HG03039 (cell line): Measurements from ENCODE around the gene MRPS18A.
"Not testable (repeated sequence)": the region's sequence is repeated elsewhere in the genome, so short reads cannot be mapped to it uniquely, and the experiment has no call there.

Source experiments
- ATAC-seq: cut with Tn5 transposase; IDR thresholded peaks from one replicate; pipeline ENCODE4 v1.9.1; 2021; ENCODE audit warnings: mild to moderate bottlenecking, moderate library complexity; ENCODE audit not compliant: unreplicated experiment

Gene MRPS18A

GRCh38 chr6:43717822-43718221, 30.2 kb upstream of the MRPS18A start:
- ATAC-seq = no peak

DNA sequence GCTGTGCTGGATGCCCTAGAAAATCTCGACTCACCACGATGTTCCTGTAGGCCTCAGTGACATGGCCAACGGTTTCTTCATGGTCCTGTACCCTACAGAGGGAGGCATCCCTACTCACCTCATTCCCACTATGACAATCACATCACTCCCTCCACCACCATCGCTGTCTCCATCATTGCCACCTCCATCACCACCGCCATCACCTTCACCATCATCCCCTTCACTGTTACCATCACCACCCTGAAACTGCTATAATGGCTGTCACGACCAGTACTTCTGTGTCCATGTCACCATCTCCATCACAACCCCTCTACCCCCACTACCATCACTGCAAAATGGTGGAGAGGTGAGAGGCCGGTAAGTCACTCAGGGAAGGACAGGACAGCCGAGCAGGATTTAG, 29.8 kb upstream of the MRPS18A start:
- ATAC-seq = no peak

- no peak for ATAC-seq
Observed at GRCh38 chr6:43716099-43716498, 28.5 kb upstream of the MRPS18A start.

GRCh38 chr6:43715056-43715788, 27.6 kb upstream of the MRPS18A start:
- ATAC-seq = peak; percentile 75

DNA sequence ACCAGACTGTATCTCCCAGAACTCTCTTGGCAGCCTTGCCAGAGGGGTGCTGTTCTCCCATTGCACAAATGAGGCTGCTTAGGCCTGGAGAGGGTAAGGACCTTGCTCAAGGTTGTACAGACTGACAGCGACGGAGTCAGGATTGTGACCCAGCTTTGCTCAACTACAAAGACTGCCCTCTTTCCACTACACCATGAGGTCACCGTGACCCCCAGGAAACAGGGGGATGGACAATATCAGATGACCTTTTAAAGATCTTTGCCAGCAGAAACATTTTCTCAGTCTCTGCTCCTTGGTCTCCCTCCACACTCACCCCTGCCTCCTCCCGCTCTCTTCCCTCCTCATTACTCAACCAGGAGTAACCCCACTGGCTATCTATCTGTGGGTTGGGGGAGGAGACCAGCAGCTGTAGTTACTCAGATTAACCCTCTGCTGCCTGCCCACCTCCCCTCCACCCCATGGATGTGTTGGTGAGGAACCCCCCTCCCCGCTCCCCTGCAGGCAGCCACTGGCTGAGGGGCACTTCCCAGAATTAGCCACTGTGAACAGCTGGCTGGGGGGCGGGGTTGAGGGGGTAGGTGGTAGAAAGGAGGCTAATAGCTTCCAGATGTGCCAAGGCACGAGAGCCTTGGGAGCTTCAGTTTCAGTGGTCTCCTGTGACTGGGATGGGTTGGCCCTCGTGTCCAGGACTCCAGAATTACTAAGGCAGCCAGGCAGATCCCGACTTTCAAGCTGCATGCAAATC, 26.9 kb upstream of the MRPS18A start:
- peak; percentile 26 for ATAC-seq

GRCh38 chr6:43713643-43714310, 26.2 kb upstream of the MRPS18A start:
- ATAC-seq = no peak

DNA sequence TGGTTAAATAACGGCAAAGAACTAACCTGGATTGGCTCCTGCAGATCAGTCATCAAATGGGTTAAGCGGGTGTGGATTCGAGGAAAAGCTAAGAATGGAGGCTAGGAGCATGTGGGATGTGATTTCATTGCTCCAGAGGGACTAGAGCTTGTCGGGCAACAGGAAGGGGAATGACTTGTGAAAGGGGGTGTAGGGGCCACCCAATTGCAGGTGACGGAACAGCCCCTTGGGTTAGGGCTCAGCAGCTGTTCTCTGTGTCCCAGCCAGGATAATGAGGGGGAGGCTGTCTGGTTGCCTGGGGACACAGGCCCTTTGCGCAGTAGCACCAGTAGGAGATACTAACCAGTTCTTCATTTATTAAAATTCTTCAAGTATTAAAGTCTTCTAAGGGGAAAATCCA, 25.0 kb upstream of the MRPS18A start:
- no peak for ATAC-seq

- no peak for ATAC-seq
Observed at GRCh38 chr6:43710576-43710975, 23.0 kb upstream of the MRPS18A start.

- no peak for ATAC-seq
Observed at GRCh38 chr6:43709654-43710303, 22.2 kb upstream of the MRPS18A start.

GRCh38 chr6:43708860-43709653, 21.5 kb upstream of the MRPS18A start:
- ATAC-seq = no peak

DNA sequence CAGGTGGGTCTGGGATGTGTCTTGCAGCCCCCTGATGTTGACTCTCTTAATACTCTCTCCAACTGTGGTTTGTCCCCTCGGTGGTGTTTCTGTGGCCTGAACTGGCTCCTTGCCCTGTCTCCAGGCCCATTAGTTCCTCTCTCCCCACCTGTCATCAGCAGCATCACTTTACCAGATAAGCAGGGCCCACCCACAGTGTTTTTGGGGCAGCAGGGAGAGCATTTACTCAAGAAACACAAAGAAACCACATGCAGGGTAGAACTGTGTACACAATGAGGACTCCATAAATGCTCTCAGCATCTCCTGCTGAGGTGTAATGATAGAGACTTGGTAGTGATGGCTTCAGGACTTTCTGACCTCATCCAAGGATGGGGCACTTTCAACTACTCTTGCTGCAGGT, 20.2 kb upstream of the MRPS18A start:
- no peak for ATAC-seq

DNA sequence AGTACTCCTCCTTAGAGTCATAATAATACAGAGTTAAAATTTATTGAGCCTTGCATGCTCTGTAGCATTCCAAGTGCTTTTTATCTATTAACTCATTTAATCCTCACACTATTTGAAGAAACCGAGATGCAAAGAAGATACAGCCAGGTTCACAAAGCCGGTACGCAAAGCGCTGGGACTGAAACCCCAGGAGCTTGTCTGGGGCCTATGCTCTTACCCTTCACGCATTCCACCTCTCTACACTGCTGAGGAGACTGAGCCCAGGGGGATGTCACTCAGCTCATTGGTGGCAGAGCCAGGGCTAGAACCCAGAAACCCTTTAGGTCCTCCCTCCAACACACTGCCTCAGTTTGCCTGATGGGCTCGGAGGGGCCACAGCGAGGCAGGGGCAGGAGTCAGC, 19.7 kb upstream of the MRPS18A start:
- ATAC-seq = no peak

DNA sequence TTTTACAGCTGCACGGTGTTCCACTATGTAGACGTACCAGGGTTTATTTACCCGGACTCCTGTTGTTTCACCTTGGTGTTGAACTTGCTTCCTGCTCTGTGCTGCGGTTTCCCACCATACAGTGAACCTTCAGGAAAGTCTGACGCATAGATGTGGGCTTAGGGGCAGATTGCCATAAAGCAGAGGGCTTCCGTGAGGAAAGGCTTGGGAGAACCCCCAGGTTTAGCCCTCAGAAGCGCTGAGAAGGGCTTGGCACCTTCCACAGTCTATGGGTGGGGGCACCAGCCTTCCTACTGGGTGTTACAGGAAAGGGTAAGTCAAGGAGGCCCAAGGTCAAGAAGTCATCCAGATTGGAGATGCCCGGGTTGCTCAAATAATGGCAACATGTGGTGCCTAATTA, 19.2 kb upstream of the MRPS18A start:
- no peak for ATAC-seq

GRCh38 chr6:43705996-43706395, 18.4 kb upstream of the MRPS18A start:
- ATAC-seq = no peak

- no peak for ATAC-seq
Observed at GRCh38 chr6:43703512-43704429, 16.2 kb upstream of the MRPS18A start.

- no peak for ATAC-seq
Observed at GRCh38 chr6:43702534-43703440, 15.2 kb upstream of the MRPS18A start.

DNA sequence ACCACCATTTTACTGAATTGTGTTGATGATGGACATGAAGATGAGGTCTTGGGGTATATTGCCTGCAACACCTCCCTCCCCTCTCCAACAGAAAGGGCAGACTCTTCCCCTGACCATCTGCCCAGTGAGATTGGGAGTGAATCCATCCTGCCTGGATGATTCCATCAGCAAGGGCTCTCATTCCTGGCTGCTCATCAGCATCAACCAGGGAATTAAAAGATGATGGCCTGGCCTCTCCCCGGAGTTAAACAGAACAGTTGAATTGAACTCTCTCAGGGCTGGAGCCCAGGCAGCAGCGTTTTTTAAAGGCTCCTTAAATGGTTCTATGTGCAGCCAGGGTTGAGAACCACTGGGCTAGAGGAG, 14.6 kb upstream of the MRPS18A start:
- no peak for ATAC-seq

GRCh38 chr6:43700939-43701560, 13.5 kb upstream of the MRPS18A start:
- not testable (repeated sequence) for ATAC-seq
